ENCODE results near the gene C11orf68.
"Not testable (repeated sequence)": the region's sequence is repeated elsewhere in the genome, so short reads cannot be mapped to it uniquely, and the experiment has no call there.

The C11orf68 gene

GRCh38 chr11:65915101-65915820 is 3.6 kb downstream of the C11orf68 start:
- DNase-seq (ENCODE audit: low read depth in 2 of 2), result no peak

DNA sequence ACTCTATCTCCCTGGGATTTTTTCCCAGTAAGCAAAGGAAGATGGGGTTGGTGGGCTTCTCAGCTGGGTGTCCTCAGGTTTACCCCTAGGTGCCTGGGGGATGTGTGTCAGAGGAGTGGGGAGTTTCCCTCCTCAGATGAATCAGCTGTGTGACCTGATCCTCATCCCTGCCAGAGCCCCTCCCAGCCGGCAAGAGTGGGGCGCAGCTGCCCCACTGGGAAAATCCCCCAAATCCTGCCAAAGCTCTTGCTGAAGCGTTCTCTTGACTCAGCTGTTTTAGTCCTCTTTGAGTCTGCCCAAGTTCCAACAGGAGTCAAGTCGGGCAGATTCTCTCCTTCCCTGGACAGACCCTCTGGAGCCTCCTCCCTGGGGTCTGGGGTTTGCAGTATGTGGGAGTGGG is 6.0 kb downstream of the C11orf68 start:
- no peak for DNase-seq (ENCODE audit: low read depth in 2 of 2)

DNA sequence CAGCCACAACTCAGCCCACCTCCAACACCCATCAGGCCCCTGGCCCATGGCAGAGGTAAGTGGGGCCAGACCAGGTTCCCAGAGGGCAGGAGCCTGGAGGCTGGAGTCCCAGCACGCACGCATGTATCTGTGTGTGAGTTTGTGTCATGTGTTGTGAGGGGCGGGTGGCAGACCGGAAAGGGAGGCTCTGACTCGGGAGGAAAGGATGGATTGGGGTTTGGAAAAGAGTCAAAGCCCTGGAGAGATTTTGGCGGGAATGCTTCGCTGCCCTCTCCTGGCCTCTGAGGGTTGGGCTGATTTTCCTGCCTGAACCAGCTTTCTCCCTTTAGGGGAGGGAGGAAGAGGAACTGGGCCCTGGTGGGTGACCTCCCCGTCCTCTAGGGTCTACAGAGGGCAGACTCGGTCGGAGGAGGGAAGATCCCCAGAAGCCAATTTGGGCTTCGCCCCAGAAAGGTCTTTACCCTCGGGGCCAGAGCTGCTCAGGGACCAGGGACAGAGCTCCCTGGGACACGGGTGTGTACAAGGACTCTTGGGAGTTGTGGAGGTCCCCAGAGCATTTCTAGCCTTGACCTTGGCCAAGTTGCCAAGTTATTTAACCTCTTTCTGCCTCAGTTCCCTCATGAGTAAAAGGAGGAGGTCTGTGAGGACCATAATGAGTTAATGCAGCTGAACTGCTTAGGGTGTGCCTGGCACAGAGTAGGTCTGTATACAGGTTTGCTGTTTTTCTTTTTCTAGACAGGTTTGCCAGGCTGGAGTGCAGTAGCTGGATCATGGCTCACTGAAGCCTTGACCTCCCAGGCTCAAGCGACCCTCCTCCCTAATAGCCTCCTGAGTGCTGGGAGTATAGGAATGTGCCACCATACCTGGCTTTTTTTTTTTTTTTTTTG is 6.9 kb downstream of the C11orf68 start:
- no peak for DNase-seq (ENCODE audit: low read depth in 2 of 2)

GRCh38 chr11:65907878-65908277 is 11.0 kb downstream of the C11orf68 start:
- no peak for DNase-seq (ENCODE audit: low read depth in 2 of 2)

DNA sequence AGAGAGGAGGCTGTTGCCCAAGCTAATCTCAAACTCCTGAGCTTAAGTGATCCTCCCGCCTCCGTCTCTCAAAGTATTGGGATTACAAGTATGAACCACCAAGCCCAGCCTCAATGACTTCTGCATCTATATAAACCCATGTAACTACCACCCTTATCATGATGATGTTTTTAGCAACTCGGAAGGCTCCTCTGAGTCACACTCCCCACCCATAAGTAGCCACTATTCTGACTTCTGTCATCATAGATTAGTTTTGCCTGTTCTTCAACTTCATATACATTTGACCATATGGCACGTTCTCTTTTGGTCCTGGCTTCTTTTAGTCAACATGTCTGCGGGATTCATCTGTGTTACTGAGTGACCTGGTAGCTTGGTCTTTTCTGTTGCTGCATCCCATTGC is 12.3 kb downstream of the C11orf68 start:
- no peak for DNase-seq (ENCODE audit: low read depth in 2 of 2)

- no peak for DNase-seq (ENCODE audit: low read depth in 2 of 2)
These were observed 15.1 kb downstream of the C11orf68 start for GRCh38 chr11:65903715-65904114.

- DNase-seq (ENCODE audit: low read depth in 2 of 2), result no peak
These were observed 15.8 kb downstream of the C11orf68 start for GRCh38 chr11:65903068-65903481.

GRCh38 chr11:65900899-65901180 is 18.0 kb downstream of the C11orf68 start:
- no peak for DNase-seq (ENCODE audit: low read depth in 2 of 2)

GRCh38 chr11:65900125-65900898 is 18.6 kb downstream of the C11orf68 start, which contains the start of gene FOSL1:
FOSL1 (minus strand) TSS chr11:65900388; CDS start chr11:65900339, 49 bp downstream.
- peak; percentile 84 to 90 for DNase-seq (ENCODE audit: low read depth in 2 of 2)

- DNase-seq (ENCODE audit: low read depth in 2 of 2), result peak; percentile 56 to 63
These were observed 19.3 kb downstream of the C11orf68 start for GRCh38 chr11:65899356-65900124.

DNA sequence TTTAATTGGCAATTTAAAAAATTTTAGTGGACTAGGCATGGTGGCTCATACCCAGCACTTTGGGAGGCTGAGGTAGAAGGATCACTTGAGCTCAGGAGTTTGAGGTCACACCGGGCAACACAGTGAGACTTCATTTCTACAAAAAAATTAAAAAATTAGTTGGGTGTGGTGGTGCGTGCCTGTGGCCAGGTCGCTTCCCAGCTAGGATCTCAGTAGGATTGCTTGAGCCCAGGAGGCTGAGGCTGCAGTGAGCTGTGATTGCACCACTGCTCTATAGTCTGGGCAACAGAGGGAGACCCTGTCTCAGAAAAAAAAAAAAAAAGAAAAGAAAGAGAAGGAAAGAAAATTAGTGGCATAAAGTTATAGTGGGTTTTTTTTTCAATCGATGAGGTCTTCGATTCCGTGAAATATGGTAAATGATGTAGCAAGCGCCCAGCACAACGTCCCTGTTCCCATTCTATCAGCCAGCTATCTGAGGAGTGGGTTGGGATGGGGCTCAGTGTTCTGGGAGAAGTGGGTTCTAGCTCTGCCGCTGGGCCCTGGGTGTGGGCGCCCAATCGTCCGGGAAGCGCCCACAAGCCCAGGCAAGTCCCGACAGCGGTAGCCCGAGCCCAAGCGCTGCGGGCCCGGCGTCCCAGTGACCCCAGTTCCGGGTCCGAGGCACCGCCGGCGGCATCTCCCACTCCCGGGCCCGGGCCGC is 20.1 kb downstream of the C11orf68 start:
- DNase-seq (ENCODE audit: low read depth in 2 of 2), result no peak

DNA sequence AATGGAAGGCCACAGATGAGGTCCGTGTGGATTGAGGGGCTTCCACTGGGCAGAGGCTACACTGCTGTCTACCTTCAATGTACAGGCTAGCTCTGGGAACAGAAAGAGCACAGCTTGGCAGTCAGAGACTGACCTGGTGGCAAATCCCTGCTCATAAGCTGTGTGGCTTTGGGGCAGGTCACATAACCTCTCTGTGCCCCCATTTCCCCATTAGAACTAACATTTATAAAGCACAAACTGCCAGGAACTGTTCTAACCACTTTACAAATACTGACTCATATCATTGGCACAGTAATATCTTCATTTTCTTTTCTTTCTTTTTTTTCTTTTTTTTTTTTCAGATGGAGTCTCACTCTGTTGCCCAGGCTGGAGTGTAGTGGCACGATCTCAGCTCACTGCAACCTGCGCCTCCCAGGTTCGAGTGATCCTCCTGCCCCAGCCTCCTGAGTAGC is 21.8 kb downstream of the C11orf68 start:
- no peak for DNase-seq (ENCODE audit: low read depth in 2 of 2)

DNA sequence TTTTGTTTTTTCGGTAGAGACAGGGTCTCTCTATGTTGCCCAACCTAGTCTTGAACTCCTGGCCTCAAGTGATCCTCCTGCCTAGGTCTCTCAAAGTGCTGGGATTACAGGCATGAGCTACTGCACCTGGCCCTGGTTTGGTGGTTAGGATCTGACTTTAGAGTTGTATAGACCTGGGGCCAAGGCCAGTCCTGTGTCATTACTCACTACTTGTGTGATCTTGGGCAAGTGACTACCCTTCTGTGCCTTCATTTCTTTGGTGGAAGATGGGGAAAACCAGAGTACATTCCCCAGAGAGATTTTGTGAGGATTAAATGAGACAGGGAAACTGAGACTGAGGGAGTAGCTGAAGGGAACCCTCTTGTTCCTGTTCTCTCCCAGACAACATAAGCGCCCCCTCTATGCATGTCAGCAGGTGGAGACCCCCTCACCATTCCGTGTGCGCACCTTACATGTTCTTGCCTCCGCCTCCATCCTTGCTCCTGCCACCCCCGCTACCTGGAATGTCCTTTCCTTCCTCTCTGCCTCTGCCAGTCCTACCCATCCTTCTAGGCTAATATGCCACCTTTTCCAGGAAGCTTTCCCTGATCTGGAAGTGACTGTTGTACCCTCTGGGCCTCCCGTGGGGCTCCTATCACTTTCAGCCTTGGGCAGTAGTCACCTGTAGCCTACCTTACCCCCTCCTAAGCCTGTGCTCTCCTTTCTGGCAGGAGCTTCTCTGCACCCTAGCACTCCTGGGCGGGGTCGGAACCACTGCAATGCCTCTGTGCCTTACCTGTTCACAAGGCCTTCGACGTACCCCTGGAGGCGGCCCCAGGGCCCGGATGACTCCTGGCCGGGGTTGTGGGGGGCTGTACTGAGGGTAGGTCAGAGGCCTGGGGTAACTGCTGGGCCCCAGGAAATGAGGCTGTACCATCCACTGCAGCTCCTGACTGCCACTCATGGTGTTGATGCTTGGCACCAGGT is 22.5 kb downstream of the C11orf68 start:
- DNase-seq (ENCODE audit: low read depth in 2 of 2), result no peak

DNA sequence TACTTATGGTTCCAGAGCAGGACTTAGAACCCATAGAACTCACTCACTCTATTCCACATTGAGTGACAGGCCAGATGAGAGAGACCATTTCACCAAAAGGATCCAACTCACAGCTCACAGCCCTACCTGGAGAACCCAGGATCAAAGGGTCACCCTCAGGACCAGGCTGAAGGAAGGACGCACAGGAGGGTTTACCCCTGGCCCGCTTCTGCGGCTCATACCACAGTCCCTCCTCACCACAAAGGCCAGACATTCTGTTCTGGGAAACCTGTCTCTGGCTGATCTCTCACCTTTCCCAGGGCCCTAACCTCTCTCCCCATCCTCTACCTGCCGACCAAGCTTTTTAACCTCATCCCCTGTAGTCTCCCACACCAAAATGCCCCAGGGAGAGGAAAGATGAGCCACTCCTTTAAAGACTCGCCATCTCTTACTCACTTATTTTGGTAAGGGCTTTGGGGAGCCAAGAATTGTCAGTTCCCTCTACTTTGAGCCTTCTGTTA is 23.3 kb downstream of the C11orf68 start:
- no peak for DNase-seq (ENCODE audit: low read depth in 2 of 2)

- no peak for DNase-seq (ENCODE audit: low read depth in 2 of 2)
These were observed 24.7 kb downstream of the C11orf68 start for GRCh38 chr11:65894034-65894591.

DNA sequence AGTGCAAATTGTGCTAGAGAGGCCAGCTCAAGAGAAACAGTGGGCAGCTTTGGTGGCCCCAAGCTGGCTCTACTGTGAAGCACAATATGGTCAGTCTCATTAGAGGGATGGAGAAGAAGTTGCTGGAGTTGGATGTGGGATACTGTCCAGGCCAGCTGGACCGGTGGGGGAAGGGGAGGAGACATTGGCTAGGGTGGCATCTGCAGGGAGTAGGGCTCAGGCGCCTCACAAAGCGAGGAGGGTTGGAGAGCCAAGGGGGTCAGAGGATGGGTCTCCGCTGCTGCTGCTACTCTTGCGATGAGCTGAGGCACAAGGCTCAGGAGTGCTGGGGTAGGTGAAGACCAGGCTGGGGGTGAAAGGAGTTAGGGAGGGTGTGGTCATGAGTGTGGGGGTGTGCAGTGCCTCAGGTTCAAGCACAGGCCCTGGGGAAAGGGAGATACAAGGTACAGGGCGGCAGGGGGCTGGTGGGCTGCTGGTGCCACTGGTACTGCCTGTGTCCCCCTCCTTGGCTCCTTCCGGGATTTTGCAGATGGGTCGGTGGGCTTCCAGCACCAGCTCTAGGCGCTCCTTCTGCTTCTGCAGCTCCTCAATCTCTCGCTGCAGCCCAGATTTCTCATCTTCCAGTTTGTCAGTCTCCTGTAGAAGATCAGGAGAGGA is 26.1 kb downstream of the C11orf68 start:
- DNase-seq (ENCODE audit: low read depth in 2 of 2), result no peak

- DNase-seq (ENCODE audit: low read depth in 2 of 2), result not testable (repeated sequence)
These were observed 26.7 kb downstream of the C11orf68 start for GRCh38 chr11:65892137-65892540.

All from activated CD8-positive, alpha-beta memory T cell treated with anti-CD3 and anti-CD28 coated beads for 4 hours (primary cell).